HG03045 (cell line): ENCODE measurements around the gene PLA2G4C.
"Not testable (repeated sequence)": the region's sequence is repeated elsewhere in the genome, so short reads cannot be mapped to it uniquely, and the experiment has no call there.

Source experiments
- ATAC-seq: cut with Tn5 transposase; IDR thresholded peaks from one replicate; pipeline ENCODE4 v1.9.1; 2021; ENCODE audit warnings: mild to moderate bottlenecking, moderate library complexity; ENCODE audit not compliant: unreplicated experiment

Gene PLA2G4C

GRCh38 chr19:48113190-48113917, 2.7 kb upstream of the PLA2G4C start:
- no peak for ATAC-seq

GRCh38 chr19:48111280-48111679, 663 bp upstream of the PLA2G4C start:
- no peak for ATAC-seq

GRCh38 chr19:48108997-48109782, 1.4 kb downstream of the PLA2G4C start:
- ATAC-seq: no peak

GRCh38 chr19:48103922-48104321, 6.7 kb downstream of the PLA2G4C start:
- ATAC-seq: no peak

- no peak for ATAC-seq
Observed at GRCh38 chr19:48102870-48103751, 7.5 kb downstream of the PLA2G4C start.

- no peak for ATAC-seq
Observed at GRCh38 chr19:48095612-48096175, 14.9 kb downstream of the PLA2G4C start.

GRCh38 chr19:48094855-48095203, 15.8 kb downstream of the PLA2G4C start:
- no peak for ATAC-seq

GRCh38 chr19:48094129-48094854, 16.3 kb downstream of the PLA2G4C start:
- no peak for ATAC-seq

- ATAC-seq: not testable (repeated sequence)
Observed at GRCh38 chr19:48091111-48091718, 19.4 kb downstream of the PLA2G4C start.

GRCh38 chr19:48090281-48090802, 20.3 kb downstream of the PLA2G4C start:
- no peak for ATAC-seq

- ATAC-seq: not testable (repeated sequence)
Observed at GRCh38 chr19:48088991-48089390, 21.6 kb downstream of the PLA2G4C start.

GRCh38 chr19:48085904-48086864, 24.4 kb downstream of the PLA2G4C start:
- no peak for ATAC-seq

GRCh38 chr19:48085076-48085475, 25.5 kb downstream of the PLA2G4C start:
- ATAC-seq: no peak

GRCh38 chr19:48081106-48081505, 29.5 kb downstream of the PLA2G4C start:
- no peak for ATAC-seq

GRCh38 chr19:48070177-48070769, 40.3 kb downstream of the PLA2G4C start:
- not testable (repeated sequence) for ATAC-seq

- no peak for ATAC-seq
Observed at GRCh38 chr19:48069435-48069834, 41.2 kb downstream of the PLA2G4C start.

GRCh38 chr19:48064509-48064908, 46.1 kb downstream of the PLA2G4C start:
- ATAC-seq: no peak
